Ovary (tissue), 3 donors: ENCODE measurements around the gene TRPM3.

Experiments
- POLR2A ChIP-seq: fragments of 450-650 bp; IDR thresholded peaks from one replicate; pipeline ENCODE4 v1.6.1; 2017; ENCODE audit warnings: antibody characterized with exemption, mild to moderate bottlenecking, moderate library complexity
- TF ChIP-seq, protein P1 (sequence below), 3 donors: fragments of 450-650 bp in 2 of 3; fragments of 200-600 bp in 1 of 3; IDR thresholded peaks; one replicate each; pipeline versions ENCODE4 v1.5.1 to v1.8.0; 2016 to 2022; ENCODE audit warnings: antibody characterized with exemption in 3 of 3, mild to moderate bottlenecking in 1 of 3
- donor health status: DM: no; HTN: no; CAD: no.

GRCh38 chr9:70945301-70945700 is 176.1 kb downstream of the TRPM3 start:
- TF ChIP-seq, protein P1, sequence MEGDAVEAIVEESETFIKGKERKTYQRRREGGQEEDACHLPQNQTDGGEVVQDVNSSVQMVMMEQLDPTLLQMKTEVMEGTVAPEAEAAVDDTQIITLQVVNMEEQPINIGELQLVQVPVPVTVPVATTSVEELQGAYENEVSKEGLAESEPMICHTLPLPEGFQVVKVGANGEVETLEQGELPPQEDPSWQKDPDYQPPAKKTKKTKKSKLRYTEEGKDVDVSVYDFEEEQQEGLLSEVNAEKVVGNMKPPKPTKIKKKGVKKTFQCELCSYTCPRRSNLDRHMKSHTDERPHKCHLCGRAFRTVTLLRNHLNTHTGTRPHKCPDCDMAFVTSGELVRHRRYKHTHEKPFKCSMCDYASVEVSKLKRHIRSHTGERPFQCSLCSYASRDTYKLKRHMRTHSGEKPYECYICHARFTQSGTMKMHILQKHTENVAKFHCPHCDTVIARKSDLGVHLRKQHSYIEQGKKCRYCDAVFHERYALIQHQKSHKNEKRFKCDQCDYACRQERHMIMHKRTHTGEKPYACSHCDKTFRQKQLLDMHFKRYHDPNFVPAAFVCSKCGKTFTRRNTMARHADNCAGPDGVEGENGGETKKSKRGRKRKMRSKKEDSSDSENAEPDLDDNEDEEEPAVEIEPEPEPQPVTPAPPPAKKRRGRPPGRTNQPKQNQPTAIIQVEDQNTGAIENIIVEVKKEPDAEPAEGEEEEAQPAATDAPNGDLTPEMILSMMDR (IDR thresholded peaks at IDR 0.05), result no peak
- no peak for TF ChIP-seq POLR2A
